RWPE2 (cell line): Measurements from ENCODE around the gene ABTB2.

Source experiments
- ATAC-seq: fragments of 200-7000 bp; cut with Tn5 transposase; 3 replicates; pipeline ENCODE4 v1.9.1; 2021; ENCODE audit warnings: low read depth
- DNase-seq: peaks from one replicate; pipeline ENCODE4 v3.0.0-alpha.2; 2020; ENCODE audit warnings: low spot score
- H3K27ac ChIP-seq: fragments of 450-650 bp; 2 replicates; pipeline ENCODE4 v1.5.1; 2017; ENCODE audit warnings: mild to moderate bottlenecking; ENCODE audit not compliant: poor library complexity, severe bottlenecking
- H3K27me3 ChIP-seq: fragments of 250-450 bp; sonication (Bioruptor Pico); 2 replicates; pipeline ENCODE4 v1.5.1; 2021; ENCODE audit warnings: mild to moderate bottlenecking, moderate library complexity; ENCODE audit not compliant: insufficient read depth, poor library complexity, severe bottlenecking
- H3K36me3 ChIP-seq: fragments of 250-450 bp; sonication (Bioruptor Pico); 2 replicates; pipeline ENCODE4 v1.5.1; 2020; ENCODE audit warnings: low read depth, mild to moderate bottlenecking, moderate library complexity
- H3K4me1 ChIP-seq: fragments of 250-450 bp; sonication (Bioruptor Pico); 2 replicates; pipeline ENCODE4 v1.5.1; 2021; ENCODE audit warnings: mild to moderate bottlenecking, moderate library complexity; ENCODE audit not compliant: insufficient read depth, poor library complexity, severe bottlenecking
- H3K4me3 ChIP-seq: fragments of 250-450 bp; sonication (Bioruptor Pico); 2 replicates; pipeline ENCODE4 v1.5.1; 2021; ENCODE audit warnings: mild to moderate bottlenecking, moderate library complexity; ENCODE audit not compliant: severe bottlenecking
- H3K9me3 ChIP-seq: fragments of 250-450 bp; sonication (Bioruptor Pico); 2 replicates; pipeline ENCODE4 v1.5.1; 2021; ENCODE audit warnings: mild to moderate bottlenecking, moderate library complexity; ENCODE audit not compliant: severe bottlenecking
- TF ChIP-seq, protein P1 (sequence below): fragments of 450-650 bp; IDR thresholded peaks from one replicate; pipeline ENCODE4 v1.5.1; 2017; ENCODE audit warnings: mild to moderate bottlenecking, moderate library complexity; ENCODE audit not compliant: poor library complexity, severe bottlenecking

ABTB2 gene

DNA sequence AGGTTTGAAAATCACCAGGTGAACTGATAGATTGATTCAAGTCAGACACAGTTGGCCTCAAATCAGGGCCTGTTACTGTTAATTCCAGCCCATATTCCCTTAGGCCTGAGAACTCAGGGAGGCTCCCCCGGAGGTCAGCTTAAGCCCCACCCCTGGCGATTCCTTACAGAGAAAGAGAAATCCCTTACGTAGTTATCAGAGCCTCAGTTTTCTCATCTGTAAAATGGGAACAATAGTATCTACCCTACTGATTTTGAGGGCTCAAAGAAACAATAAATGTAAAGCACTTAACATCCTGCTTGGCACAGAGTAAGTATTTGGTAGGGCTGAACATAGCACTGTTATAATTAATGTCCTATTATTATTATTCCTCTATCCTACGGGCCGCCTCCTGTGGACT, 158.3 kb downstream of the ABTB2 start:
- H3K27ac ChIP-seq: no peak overlapping the region
- no peak for DNase-seq
- H3K36me3 ChIP-seq: no peaks in the 10 kb centered on the region
- H3K4me1 ChIP-seq: peaks cover 3% of the 10 kb centered on the region
- no peaks in the 10 kb centered on the region for H3K9me3 ChIP-seq
- no peaks in the 10 kb centered on the region for H3K27me3 ChIP-seq
- no peak for ATAC-seq
- no peak overlapping the region for H3K4me3 ChIP-seq
- TF ChIP-seq, protein P1, sequence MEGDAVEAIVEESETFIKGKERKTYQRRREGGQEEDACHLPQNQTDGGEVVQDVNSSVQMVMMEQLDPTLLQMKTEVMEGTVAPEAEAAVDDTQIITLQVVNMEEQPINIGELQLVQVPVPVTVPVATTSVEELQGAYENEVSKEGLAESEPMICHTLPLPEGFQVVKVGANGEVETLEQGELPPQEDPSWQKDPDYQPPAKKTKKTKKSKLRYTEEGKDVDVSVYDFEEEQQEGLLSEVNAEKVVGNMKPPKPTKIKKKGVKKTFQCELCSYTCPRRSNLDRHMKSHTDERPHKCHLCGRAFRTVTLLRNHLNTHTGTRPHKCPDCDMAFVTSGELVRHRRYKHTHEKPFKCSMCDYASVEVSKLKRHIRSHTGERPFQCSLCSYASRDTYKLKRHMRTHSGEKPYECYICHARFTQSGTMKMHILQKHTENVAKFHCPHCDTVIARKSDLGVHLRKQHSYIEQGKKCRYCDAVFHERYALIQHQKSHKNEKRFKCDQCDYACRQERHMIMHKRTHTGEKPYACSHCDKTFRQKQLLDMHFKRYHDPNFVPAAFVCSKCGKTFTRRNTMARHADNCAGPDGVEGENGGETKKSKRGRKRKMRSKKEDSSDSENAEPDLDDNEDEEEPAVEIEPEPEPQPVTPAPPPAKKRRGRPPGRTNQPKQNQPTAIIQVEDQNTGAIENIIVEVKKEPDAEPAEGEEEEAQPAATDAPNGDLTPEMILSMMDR: no peak

DNA sequence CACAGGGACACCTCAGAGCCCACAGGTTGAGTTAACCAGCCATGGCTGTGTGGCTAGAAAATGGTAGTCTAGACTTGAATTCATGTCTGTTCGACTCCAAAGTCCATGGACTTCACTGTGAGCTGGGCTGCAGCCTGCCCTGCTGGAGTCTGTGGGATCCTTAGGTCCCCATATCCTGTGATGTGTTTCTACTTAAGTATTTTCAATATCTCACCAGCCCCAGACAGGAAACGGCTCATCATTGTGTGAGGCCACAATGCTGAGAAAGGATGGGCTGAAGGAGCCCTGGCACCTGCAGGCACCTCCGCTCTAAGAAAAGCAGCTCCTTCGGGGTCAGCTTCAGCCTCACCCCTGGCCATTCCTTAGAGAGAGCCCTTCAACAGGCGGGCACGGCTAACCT, 159.3 kb downstream of the ABTB2 start:
- no peaks in the 10 kb centered on the region for H3K4me1 ChIP-seq
- H3K4me3 ChIP-seq: no peak overlapping the region
- H3K27me3 ChIP-seq: no peaks in the 10 kb centered on the region
- H3K27ac ChIP-seq: no peak overlapping the region
- peak; percentile 29; the same call in 1 of the 3 replicates for ATAC-seq
- TF ChIP-seq, protein P1: no peak
- H3K9me3 ChIP-seq: no peaks in the 10 kb centered on the region
- DNase-seq: no peak
- no peaks in the 10 kb centered on the region for H3K36me3 ChIP-seq

DNA sequence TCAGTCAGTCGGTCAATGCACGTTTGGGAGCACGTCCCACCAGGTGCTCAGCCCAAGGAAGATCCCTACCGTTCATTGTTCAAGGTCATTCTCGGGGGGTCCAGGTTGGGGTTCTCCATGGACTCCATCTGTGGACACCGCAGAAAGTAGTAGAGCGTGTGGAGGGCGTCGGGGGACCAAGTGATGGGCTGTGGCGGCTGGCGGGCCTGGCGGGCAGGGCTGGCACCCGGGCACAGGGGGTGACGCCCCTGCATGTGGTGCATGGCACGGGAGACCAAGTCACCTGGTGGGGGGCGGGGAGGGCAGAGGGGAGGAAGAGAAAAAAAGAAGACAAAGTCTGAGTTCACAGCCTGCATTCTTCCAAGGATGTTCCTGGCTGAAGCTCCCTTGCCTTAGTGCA, 160.6 kb downstream of the ABTB2 start:
- Histone ChIP-seq H3K4me1 (peaks cover 6% of the 10 kb centered on the region), H3K36me3 (no peaks in the 10 kb centered on the region), H3K4me3 (no peak overlapping the region), H3K27ac (no peak overlapping the region), H3K9me3 (no peaks in the 10 kb centered on the region), H3K27me3 (no peaks in the 10 kb centered on the region)
- DNase-seq (no peak), ATAC-seq (no peak)
- TF ChIP-seq, protein P1: no peak

DNA sequence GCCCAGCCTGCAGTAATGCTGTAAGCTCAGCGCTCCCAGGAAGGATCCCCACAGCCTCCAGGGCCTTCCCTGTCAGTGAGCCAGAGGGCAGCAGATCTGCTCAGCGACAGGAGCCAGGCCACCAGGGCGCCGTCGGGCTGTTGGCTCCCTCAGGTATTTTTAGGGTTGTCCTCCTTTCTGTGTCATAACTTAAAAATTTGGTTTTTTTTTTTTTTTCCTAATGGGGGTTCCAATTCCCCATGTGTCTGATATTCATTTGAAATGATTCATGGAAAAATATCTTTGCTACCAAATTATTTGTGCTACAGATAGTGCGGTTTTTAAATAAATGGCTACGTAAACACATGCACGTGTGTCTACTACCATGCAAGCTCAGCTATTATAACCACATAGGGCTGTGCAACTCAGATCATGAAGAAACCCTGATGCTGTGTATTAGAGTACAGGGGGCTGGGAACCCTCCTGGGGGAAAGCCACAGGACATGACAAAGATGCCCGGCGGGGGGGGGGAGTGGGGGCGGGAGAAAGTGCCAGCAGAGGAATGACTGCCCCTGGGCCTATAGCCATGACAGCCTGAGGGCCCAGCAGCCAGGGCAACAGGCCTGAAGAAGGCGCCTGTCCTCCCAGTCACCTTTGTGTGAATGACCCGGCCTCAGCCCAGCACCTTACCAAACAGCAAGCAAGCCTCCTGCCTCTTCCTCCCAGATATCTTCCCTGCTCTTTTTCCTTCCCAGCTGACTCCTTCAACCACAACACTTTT, 163.1 kb downstream of the ABTB2 start:
- TF ChIP-seq, protein P1: no peak
- H3K27me3 ChIP-seq: no peaks in the 10 kb centered on the region
- no peak for ATAC-seq
- H3K9me3 ChIP-seq: no peaks in the 10 kb centered on the region
- peaks cover 7% of the 10 kb centered on the region for H3K4me1 ChIP-seq
- H3K27ac ChIP-seq: no peak overlapping the region
- no peak for DNase-seq
- no peak overlapping the region for H3K4me3 ChIP-seq
- no peaks in the 10 kb centered on the region for H3K36me3 ChIP-seq
